ENCODE data around the gene JUND. TPM values are rescaled to one million over a fixed set of nuclear protein-coding genes. Genes with fewer than 3 reads are reported as not detected.

The JUND gene
- total and polyA plus RNA-seq, 8 donors: 78.6 to 1,659 (median 323) TPM

- no peaks in the 10 kb centered on the region for H3K27me3 ChIP-seq
- peaks cover 8 to 37% (median 21%) of the 10 kb centered on the region in 4 donors for H3K36me3 ChIP-seq
- H3K4me1 ChIP-seq: peaks cover 55 to 73% (median 58%) of the 10 kb centered on the region in 4 donors
- H3K4me3 ChIP-seq: peak within 1 kb of the TSS in 2 of 4 donors; percentile 10 to 25
- TF ChIP-seq CTCF (IDR thresholded peaks at IDR 0.05): no peak
- peak in 1 of 3 donors; percentile 33 for TF ChIP-seq POLR2AphosphoS5 (IDR thresholded peaks at IDR 0.05)
- DNase-seq: peak; percentile 50 to 78
- peak within 1 kb of the TSS; percentile 43 to 85 (median 80) for H3K27ac ChIP-seq
- 65 to 78% (median 70%) methylated on average over 8 to 9 of the region's 9 CpGs for WGBS, 5 donors
- H3K9me3 ChIP-seq: no peaks in the 10 kb centered on the region
- intact Hi-C loops (cut with DNase I; ENCODE audit: low total_unique reads): no loop called here
These were observed 7.1 kb downstream of the JUND start, which contains the start of gene IQCN for GRCh38 chr19:18274219-18274780. TSS of gene IQCN (minus strand) at chr19:18274452. CDS start at chr19:18269478, 4,974 bp downstream.

- intact Hi-C loops (cut with DNase I; ENCODE audit: low total_unique reads): no loop called here
- Histone ChIP-seq H3K36me3 (peaks cover 8 to 38% (median 20%) of the 10 kb centered on the region in 4 donors), H3K4me1 (peaks cover 49 to 67% (median 52%) of the 10 kb centered on the region in 4 donors), H3K27me3 (no peaks in the 10 kb centered on the region), H3K4me3 (no peak overlapping the region), H3K27ac (peak overlapping the region in 4 of 5 donors; percentile 79 to 85 (median 81)), H3K9me3 (no peaks in the 10 kb centered on the region)
- TF ChIP-seq EP300 (IDR thresholded peaks at IDR 0.05): no peak
- peak in 1 of 3 donors; percentile 36 for TF ChIP-seq POLR2AphosphoS5 (IDR thresholded peaks at IDR 0.05)
- no peak for TF ChIP-seq CTCF (IDR thresholded peaks at IDR 0.05)
- no peak for TF ChIP-seq POLR2A (IDR thresholded peaks at IDR 0.05)
- 83 to 97% (median 96%) methylated on average over 13 of the region's 13 CpGs for WGBS, 5 donors
- no peak for DNase-seq
These were observed 7.7 kb downstream of the JUND start for GRCh38 chr19:18273561-18274218.

GRCh38 chr19:18271433-18271841 lies 10.0 kb downstream of the JUND start:
- H3K4me1 ChIP-seq: peaks cover 27 to 45% (median 30%) of the 10 kb centered on the region in 4 donors
- 45 to 55% (median 47%) methylated on average over 6 of the region's 6 CpGs for WGBS, 5 donors
- H3K27me3 ChIP-seq: no peaks in the 10 kb centered on the region
- peaks cover 16 to 41% (median 28%) of the 10 kb centered on the region in 4 donors for H3K36me3 ChIP-seq
- DNase-seq: peak in 1 of 2 donors; percentile 67
- no peaks in the 10 kb centered on the region for H3K9me3 ChIP-seq
- no peak overlapping the region for H3K4me3 ChIP-seq
- intact Hi-C loops (cut with DNase I; ENCODE audit: low total_unique reads): no loop called here
- TF ChIP-seq EP300 (IDR thresholded peaks at IDR 0.05): no peak
- TF ChIP-seq CTCF (IDR thresholded peaks at IDR 0.05): no peak
- TF ChIP-seq POLR2AphosphoS5 (IDR thresholded peaks at IDR 0.05): peak in 1 of 3 donors; percentile 15
- peak overlapping the region in 2 of 5 donors; percentile 8 to 19 for H3K27ac ChIP-seq

- Histone ChIP-seq H3K27ac (no peak overlapping the region), H3K36me3 (peaks cover 25 to 42% (median 36%) of the 10 kb centered on the region in 4 donors), H3K27me3 (no peaks in the 10 kb centered on the region), H3K4me1 (peaks cover 16 to 33% (median 19%) of the 10 kb centered on the region in 4 donors), H3K4me3 (no peak overlapping the region), H3K9me3 (no peaks in the 10 kb centered on the region)
- TF ChIP-seq EP300 (IDR thresholded peaks at IDR 0.05) (no peak), POLR2AphosphoS5 (IDR thresholded peaks at IDR 0.05) (no peak), CTCF (IDR thresholded peaks at IDR 0.05) (no peak)
- intact Hi-C loops (cut with DNase I; ENCODE audit: low total_unique reads): no loop called here
- 88 to 94% (median 92%) methylated on average over 9 of the region's 9 CpGs for WGBS, 5 donors
- no peak for DNase-seq
These were observed 11.1 kb downstream of the JUND start for GRCh38 chr19:18270326-18270725.

All from stomach (tissue), 9 donors.